CD8-positive, alpha-beta memory T cell (primary cell): ENCODE measurements around the gene ELFN1. TPM values are rescaled to one million over a fixed set of nuclear protein-coding genes. Genes with fewer than 3 reads are reported as not detected.

Source experiments
- polyA plus RNA-seq: library from polyadenylated mRNA; unstranded; fragments of 300-500 nt; fragmentation: Illumina TruSeq; gene quantifications from one replicate; pipeline ENCODE4 v1.2.3, GENCODE V29; 2021
- total RNA-seq, 2 experiments: library from RNA; stranded (reverse); gene quantifications; one replicate each; pipeline ENCODE4 v1.2.3, GENCODE V29; 2021

ELFN1 gene
- total and polyA plus RNA-seq, 3 experiments from 2014 or later, result 0.15 to 0.22 (median 0.20) TPM

Other genes starting within 250 kb of the ELFN1 start
- 1 to 10 TPM; 2.1 to 2.3 TPM for gene MICALL2, start 210.8 kb upstream of the ELFN1 start, total RNA-seq
- 0.71 TPM for gene MICALL2, start 210.8 kb upstream of the ELFN1 start, polyA plus RNA-seq
- 100 to 1,000 TPM in 1 of 2 experiments, 10 to 100 TPM in 1; 96.6 to 111 TPM for gene INTS1, start 165.9 kb upstream of the ELFN1 start, total RNA-seq
- gene INTS1, start 165.9 kb upstream of the ELFN1 start, polyA plus RNA-seq, result 26.1 TPM
- 10 to 100 TPM; 36.6 to 41.1 TPM for gene MAFK, start 139.6 kb upstream of the ELFN1 start, total RNA-seq
- gene MAFK, start 139.6 kb upstream of the ELFN1 start, polyA plus RNA-seq, result 0.85 TPM
- gene TMEM184A, start 114.1 kb upstream of the ELFN1 start, total RNA-seq, result not detected
- not detected for gene TMEM184A, start 114.1 kb upstream of the ELFN1 start, polyA plus RNA-seq
- 10 to 100 TPM; 71.0 to 80.7 TPM for gene PSMG3, start 100.2 kb upstream of the ELFN1 start, total RNA-seq
- 51.3 TPM for gene PSMG3, start 100.2 kb upstream of the ELFN1 start, polyA plus RNA-seq